SK-N-SH (cell line): ENCODE measurements around the gene RNASE3. TPM values are rescaled to one million over a fixed set of nuclear protein-coding genes. Genes with fewer than 3 reads are reported as not detected.
"Not testable (repeated sequence)": the region's sequence is repeated elsewhere in the genome, so short reads cannot be mapped to it uniquely, and the experiment has no call there.

Source experiments
- CTCF ChIA-PET: fragments of 300-600, 350-600 bp; formaldehyde crosslinking; extraction: SDS; loops from one replicate; lab custom pipeline; 2021; lab: Yijun Ruan, JAX
- POLR2A ChIA-PET: fragments of 350-600 bp; sonication (Branson Sonifier 250); formaldehyde crosslinking; extraction: SDS; loops from one replicate; lab custom pipeline; 2020; ENCODE audit warnings: antibody characterized with exemption, inconsistent platforms; lab: Yijun Ruan, JAX
- DNase-seq: peaks from one replicate; pipeline ENCODE4 v3.0.0; 2012
- H2AFZ ChIP-seq: fragments of 200-600 bp; sonication (generic); 2 replicates; pipeline ENCODE4 v1.8.1; 2016; ENCODE audit warnings: antibody characterized with exemption, mild to moderate bottlenecking, low read depth
- H3F3A ChIP-seq: fragments of 200-600 bp; sonication (generic); replicated peaks from 2 replicates; pipeline ENCODE3; 2016; ENCODE audit warnings: antibody characterized with exemption, mild to moderate bottlenecking; ENCODE audit not compliant: insufficient read depth
- H3K27ac ChIP-seq, 2 experiments: fragments of 200-500 bp in 1 of 2; fragments of 200-600 bp in 1 of 2; sonication (Bioruptor generic) in 1 of 2; sonication (generic), shearing (Covaris generic) in 1 of 2; 2 replicates each; pipeline versions ENCODE4 v1.5.1 to v1.6.1; 2014 to 2016; ENCODE audit warnings: low read depth in 2 of 2, inconsistent platforms in 1 of 2, low read length in 1 of 2, mild to moderate bottlenecking in 1 of 2, mixed read lengths in 1 of 2
- H3K27me3 ChIP-seq: fragments of 200-600 bp; sonication (generic), shearing (Covaris generic); 2 replicates; pipeline ENCODE4 v1.6.1; 2016; ENCODE audit warnings: mixed run types; ENCODE audit not compliant: insufficient read depth
- H3K36me3 ChIP-seq, 2 experiments: fragments of 200-500 bp in 1 of 2; fragments of 200-600 bp in 1 of 2; sonication (Bioruptor generic) in 1 of 2; sonication (generic) in 1 of 2; replicated peaks in 1 of 2; 2 replicates each; pipeline versions ENCODE3 to v1.5.1; 2014 to 2016; ENCODE audit warnings: low read length in 1 of 2, mild to moderate bottlenecking in 1 of 2; ENCODE audit not compliant: insufficient read depth in 2 of 2, control insufficient read depth in 1 of 2
- H3K4me1 ChIP-seq, 2 experiments: fragments of 200-500 bp in 1 of 2; fragments of 200-600 bp in 1 of 2; sonication (Bioruptor generic) in 1 of 2; sonication (generic), shearing (Covaris generic) in 1 of 2; 2 replicates each; pipeline versions ENCODE4 v1.5.1 to v1.6.1; 2014 to 2016; ENCODE audit warnings: low read depth in 1 of 2, low read length in 1 of 2, mixed run types in 1 of 2; ENCODE audit not compliant: insufficient read depth in 2 of 2, control insufficient read depth in 1 of 2
- H3K4me2 ChIP-seq: fragments of 200-600 bp; sonication (generic), shearing (Covaris generic); 2 replicates; pipeline ENCODE4 v1.6.1; 2017; ENCODE audit warnings: mixed run types
- H3K4me3 ChIP-seq, 2 experiments: fragments of 200-500 bp in 1 of 2; fragments of 200-600 bp in 1 of 2; sonication (Bioruptor generic) in 1 of 2; sonication (generic), shearing (Covaris generic) in 1 of 2; 2 replicates each; pipeline versions ENCODE4 v1.5.1 to v1.8.1; 2014 to 2016; ENCODE audit warnings: low read depth in 2 of 2, inconsistent platforms in 1 of 2, low read length in 1 of 2, mild to moderate bottlenecking in 1 of 2, mixed read lengths in 1 of 2, moderate library complexity in 1 of 2
- H3K79me2 ChIP-seq: fragments of 200-600 bp; sonication (generic); 2 replicates; pipeline ENCODE4 v1.8.1; 2017; ENCODE audit warnings: mild to moderate bottlenecking; ENCODE audit not compliant: insufficient read depth
- H3K9ac ChIP-seq: fragments of 200-600 bp; sonication (generic); 2 replicates; pipeline ENCODE4 v1.6.1; 2017; ENCODE audit warnings: mixed run types
- H3K9me2 ChIP-seq: fragments of 200-600 bp; sonication (generic); 2 replicates; pipeline ENCODE4 v1.6.1; 2017; ENCODE audit warnings: mixed run types
- H3K9me3 ChIP-seq: fragments of 200-600 bp; sonication (generic); 2 replicates; pipeline ENCODE4 v1.6.1; 2017; ENCODE audit warnings: mixed run types, mild to moderate bottlenecking, moderate library complexity
- H4K20me1 ChIP-seq: fragments of 200-600 bp; sonication (generic); 2 replicates; pipeline ENCODE4 v1.6.1; 2017; ENCODE audit warnings: mild to moderate bottlenecking, mixed run types; ENCODE audit not compliant: insufficient read depth
- CHD2 ChIP-seq: fragments of 150-350 bp; IDR thresholded peaks from 2 replicates; pipeline ENCODE4 v1.6.1; 2018; ENCODE audit warnings: low read length; ENCODE audit not compliant: partially characterized antibody
- EZH2phosphoT487 ChIP-seq: fragments of 200-600 bp; sonication (generic); IDR thresholded peaks from 2 replicates; pipeline ENCODE4 v1.6.1; 2017; ENCODE audit warnings: low read depth, mixed run types, mild to moderate bottlenecking, antibody characterized with exemption, moderate library complexity, borderline replicate concordance
- GABPA ChIP-seq: IDR thresholded peaks from 2 replicates; pipeline ENCODE4 v1.4.0; 2012; ENCODE audit warnings: low read depth, mild to moderate bottlenecking
- GATA2 ChIP-seq: sonication (generic); formaldehyde crosslinking; IDR thresholded peaks from 2 replicates; pipeline ENCODE4 v1.5.0; 2020; ENCODE audit warnings: mild to moderate bottlenecking, missing genetic modification reagents
- IRF3 ChIP-seq: fragments of 150-350 bp; IDR thresholded peaks from 2 replicates; pipeline ENCODE4 v1.6.1; 2016; ENCODE audit warnings: mild to moderate bottlenecking, low read depth, low read length
- JUND ChIP-seq: IDR thresholded peaks from 2 replicates; pipeline ENCODE4 v1.4.0; 2012
- MEF2A ChIP-seq: IDR thresholded peaks from 2 replicates; pipeline ENCODE4 v1.4.0; 2012; ENCODE audit warnings: low read depth, borderline replicate concordance
- POLR2AphosphoS5 ChIP-seq: IDR thresholded peaks from 2 replicates; pipeline ENCODE4 v1.6.1; 2012; ENCODE audit warnings: low read depth, low read length
- RAD21 ChIP-seq: IDR thresholded peaks from 2 replicates; pipeline ENCODE4 v1.6.1; 2012; ENCODE audit warnings: mild to moderate bottlenecking, low read length
- RCOR1 ChIP-seq: fragments of 150-350 bp; IDR thresholded peaks from 2 replicates; pipeline ENCODE4 v1.6.1; 2017; ENCODE audit warnings: antibody characterized with exemption, low read length
- RFX5 ChIP-seq: IDR thresholded peaks from 2 replicates; pipeline ENCODE4 v1.6.1; 2012; ENCODE audit warnings: mild to moderate bottlenecking, improper control_type of control experiment, low read length
- RXRA ChIP-seq: IDR thresholded peaks from 2 replicates; pipeline ENCODE4 v1.4.0; 2012; ENCODE audit warnings: low read depth, mild to moderate bottlenecking, borderline replicate concordance
- WGBS: methylation state at CpG from one replicate; pipeline ENCODE4 v1.1.6; 2017; ENCODE audit warnings: low lambda C conversion rate; 5-methylcytosine and 5-hydroxymethylcytosine counted together
- polyA plus RNA-seq, 3 experiments: library from polyadenylated mRNA; depleted of rRNA; stranded (reverse); fragments of >200 nt; gene quantifications; 2 replicates each; pipeline ENCODE4 v1.2.3, GENCODE V29; 2012
- TF ChIP-seq, protein P1 (sequence below): IDR thresholded peaks from 2 replicates; pipeline ENCODE4; 2012
- TF ChIP-seq, protein P2 (sequence below): fragments of 200-600 bp; sonication (generic); IDR thresholded peaks from 2 replicates; pipeline ENCODE4 v1.6.1; 2017; ENCODE audit warnings: antibody characterized with exemption, mild to moderate bottlenecking, moderate library complexity

The RNASE3 gene
- polyA plus RNA-seq, 1 of the 3 experiments (the other 2 are of a cell fraction) = not detected

- WGBS = 6% methylated on average over 2 of the region's 2 CpGs
- no peak overlapping the region for H2AFZ ChIP-seq
- no peaks in the 10 kb centered on the region for H4K20me1 ChIP-seq
- H3K79me2 ChIP-seq = no peaks in the 10 kb centered on the region
- no peaks in the 10 kb centered on the region for H3F3A ChIP-seq
- H3K9me2 ChIP-seq = no peaks in the 10 kb centered on the region
- TF ChIP-seq RXRA (no peak), CHD2 (no peak), POLR2AphosphoS5 (no peak), EZH2phosphoT487 (no peak), MEF2A (no peak), GABPA (no peak), IRF3 (no peak), JUND (no peak), RAD21 (no peak), RCOR1 (no peak)
- TF ChIP-seq, protein P1, sequence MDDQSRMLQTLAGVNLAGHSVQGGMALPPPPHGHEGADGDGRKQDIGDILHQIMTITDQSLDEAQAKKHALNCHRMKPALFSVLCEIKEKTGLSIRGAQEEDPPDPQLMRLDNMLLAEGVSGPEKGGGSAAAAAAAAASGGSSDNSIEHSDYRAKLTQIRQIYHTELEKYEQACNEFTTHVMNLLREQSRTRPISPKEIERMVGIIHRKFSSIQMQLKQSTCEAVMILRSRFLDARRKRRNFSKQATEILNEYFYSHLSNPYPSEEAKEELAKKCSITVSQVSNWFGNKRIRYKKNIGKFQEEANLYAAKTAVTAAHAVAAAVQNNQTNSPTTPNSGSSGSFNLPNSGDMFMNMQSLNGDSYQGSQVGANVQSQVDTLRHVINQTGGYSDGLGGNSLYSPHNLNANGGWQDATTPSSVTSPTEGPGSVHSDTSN = no peak
- TF ChIP-seq, protein P2, sequence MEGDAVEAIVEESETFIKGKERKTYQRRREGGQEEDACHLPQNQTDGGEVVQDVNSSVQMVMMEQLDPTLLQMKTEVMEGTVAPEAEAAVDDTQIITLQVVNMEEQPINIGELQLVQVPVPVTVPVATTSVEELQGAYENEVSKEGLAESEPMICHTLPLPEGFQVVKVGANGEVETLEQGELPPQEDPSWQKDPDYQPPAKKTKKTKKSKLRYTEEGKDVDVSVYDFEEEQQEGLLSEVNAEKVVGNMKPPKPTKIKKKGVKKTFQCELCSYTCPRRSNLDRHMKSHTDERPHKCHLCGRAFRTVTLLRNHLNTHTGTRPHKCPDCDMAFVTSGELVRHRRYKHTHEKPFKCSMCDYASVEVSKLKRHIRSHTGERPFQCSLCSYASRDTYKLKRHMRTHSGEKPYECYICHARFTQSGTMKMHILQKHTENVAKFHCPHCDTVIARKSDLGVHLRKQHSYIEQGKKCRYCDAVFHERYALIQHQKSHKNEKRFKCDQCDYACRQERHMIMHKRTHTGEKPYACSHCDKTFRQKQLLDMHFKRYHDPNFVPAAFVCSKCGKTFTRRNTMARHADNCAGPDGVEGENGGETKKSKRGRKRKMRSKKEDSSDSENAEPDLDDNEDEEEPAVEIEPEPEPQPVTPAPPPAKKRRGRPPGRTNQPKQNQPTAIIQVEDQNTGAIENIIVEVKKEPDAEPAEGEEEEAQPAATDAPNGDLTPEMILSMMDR = no peak
- TF ChIP-seq, all 33 proteins: peak for 0
- CTCF ChIA-PET = interaction anchor here (1.2 kb wide), 1 partner anchor 65 kb away, joined by 3 read pairs; no protein-coding TSS in a partner anchor
- DNase-seq = no peak
- Histone ChIP-seq H3K9me3 (no peaks in the 10 kb centered on the region), H3K27me3 (no peaks in the 10 kb centered on the region), H3K4me3 (no peak overlapping the region), H3K4me1 (no peaks in the 10 kb centered on the region), H3K4me2 (no peak overlapping the region), H3K9ac (no peak overlapping the region), H3K27ac (no peak overlapping the region), H3K36me3 (no peaks in the 10 kb centered on the region)
- POLR2A ChIA-PET = no interaction called here
Measured at GRCh38 chr14:20905676-20906075, 14.5 kb downstream of the RNASE3 start.

- Histone ChIP-seq H3K27ac (no peak overlapping the region), H3K9me3 (no peaks in the 10 kb centered on the region), H3K9me2 (no peaks in the 10 kb centered on the region), H3K36me3 (no peaks in the 10 kb centered on the region), H3K4me1 (no peaks in the 10 kb centered on the region), H3K79me2 (no peaks in the 10 kb centered on the region), H3F3A (no peaks in the 10 kb centered on the region), H2AFZ (no peak overlapping the region), H3K4me2 (no peak overlapping the region), H3K4me3 (no peak overlapping the region), H3K9ac (no peak overlapping the region), H4K20me1 (no peaks in the 10 kb centered on the region), H3K27me3 (no peaks in the 10 kb centered on the region)
- ChIA-PET POLR2A (no interaction called here), CTCF (no interaction called here)
- no peak for DNase-seq
- WGBS = 44% methylated on average over 1 of the region's 1 CpG
- no peak for TF ChIP-seq POLR2AphosphoS5
- TF ChIP-seq RFX5 = no peak
- no peak for TF ChIP-seq RAD21
- no peak for TF ChIP-seq GATA2
- TF ChIP-seq GABPA = no peak
Measured at GRCh38 chr14:20907214-20907613, 16.0 kb downstream of the RNASE3 start.

GRCh38 chr14:20910822-20911221 lies 19.6 kb downstream of the RNASE3 start:
- H3F3A ChIP-seq, H3K9ac ChIP-seq, H3K4me1 ChIP-seq, H3K4me2 ChIP-seq, POLR2A ChIA-PET, H4K20me1 ChIP-seq, H3K79me2 ChIP-seq, H3K27me3 ChIP-seq, H3K9me3 ChIP-seq, DNase-seq, H3K36me3 ChIP-seq, H2AFZ ChIP-seq, H3K4me3 ChIP-seq, H3K9me2 ChIP-seq, H3K27ac ChIP-seq: not testable (repeated sequence)
- 14% methylated on average over 11 of the region's 14 CpGs for WGBS
- CTCF ChIA-PET = interaction anchor here (2.2 kb wide), 1 partner anchor 60 kb away, joined by 5 read pairs; no protein-coding TSS in a partner anchor
